HG03439 (cell line): ENCODE data around the gene ATP6V0A4.

Source experiments
- ATAC-seq: cut with Tn5 transposase; IDR thresholded peaks from one replicate; pipeline ENCODE4 v1.9.1; 2021; ENCODE audit warnings: mild to moderate bottlenecking, moderate library complexity; ENCODE audit not compliant: unreplicated experiment

The ATP6V0A4 gene

DNA sequence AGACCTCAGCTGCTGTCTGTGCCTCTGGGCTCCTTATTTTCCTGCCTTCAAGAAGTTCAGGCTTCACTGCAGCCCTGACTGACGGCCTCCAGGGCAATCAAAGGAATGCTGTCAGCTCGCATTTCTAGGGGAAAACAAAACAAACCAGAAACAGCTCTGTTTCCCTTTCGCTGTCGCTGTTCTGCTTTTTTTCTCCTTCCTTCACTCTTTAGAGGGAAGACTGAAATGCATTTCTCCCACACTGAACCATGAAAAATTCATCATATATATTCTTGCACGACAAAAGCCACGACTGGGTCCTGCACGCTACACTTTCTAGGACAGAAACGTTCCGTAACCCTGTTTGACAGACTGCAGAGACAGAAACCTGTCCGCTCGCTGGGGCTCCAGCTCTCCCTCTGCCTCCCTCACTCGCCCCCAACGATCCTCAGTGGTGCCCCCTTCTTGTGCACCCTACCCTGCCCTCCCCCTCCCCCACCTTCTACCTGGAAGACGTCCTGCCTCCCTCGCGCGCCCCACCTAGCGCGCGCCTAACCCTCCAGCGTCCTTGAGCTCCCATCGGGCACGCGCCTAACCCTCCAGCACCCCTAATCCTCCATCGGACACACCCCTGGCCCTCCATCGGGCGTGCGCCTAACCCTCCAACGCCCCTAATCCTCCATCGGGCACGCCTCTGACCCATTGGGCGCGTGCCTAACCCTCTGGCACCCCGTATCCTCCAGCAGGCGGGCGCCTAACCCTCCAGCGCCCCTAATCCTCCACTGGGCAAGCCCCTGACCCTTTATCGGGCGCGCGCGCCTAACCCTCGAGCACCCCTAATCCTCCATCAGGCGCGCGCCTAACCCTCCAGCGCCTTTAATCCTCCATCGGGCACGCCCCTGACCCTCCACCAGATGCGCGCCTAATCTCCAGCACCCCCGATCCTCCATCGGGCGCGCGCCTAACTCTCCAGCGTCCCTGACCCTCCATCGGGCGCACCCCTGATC lies 134.0 kb downstream of the ATP6V0A4 start:
- ATAC-seq = no peak

DNA sequence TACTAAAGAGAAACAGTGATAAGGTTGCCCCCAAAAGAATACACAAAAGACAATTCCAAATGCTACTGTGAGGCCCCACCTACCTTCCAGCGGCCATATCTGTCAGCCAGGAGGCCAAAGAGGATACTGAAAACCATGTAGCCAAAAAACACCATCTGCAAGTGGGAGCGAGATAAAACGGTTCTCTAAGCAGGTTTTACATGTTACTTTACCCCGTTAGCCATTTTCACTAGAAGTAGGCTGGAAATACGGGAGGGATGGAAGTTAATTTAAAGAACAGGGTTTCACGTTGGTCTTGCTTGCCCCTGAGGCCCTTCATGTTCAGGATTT lies 135.0 kb downstream of the ATP6V0A4 start:
- no peak for ATAC-seq

DNA sequence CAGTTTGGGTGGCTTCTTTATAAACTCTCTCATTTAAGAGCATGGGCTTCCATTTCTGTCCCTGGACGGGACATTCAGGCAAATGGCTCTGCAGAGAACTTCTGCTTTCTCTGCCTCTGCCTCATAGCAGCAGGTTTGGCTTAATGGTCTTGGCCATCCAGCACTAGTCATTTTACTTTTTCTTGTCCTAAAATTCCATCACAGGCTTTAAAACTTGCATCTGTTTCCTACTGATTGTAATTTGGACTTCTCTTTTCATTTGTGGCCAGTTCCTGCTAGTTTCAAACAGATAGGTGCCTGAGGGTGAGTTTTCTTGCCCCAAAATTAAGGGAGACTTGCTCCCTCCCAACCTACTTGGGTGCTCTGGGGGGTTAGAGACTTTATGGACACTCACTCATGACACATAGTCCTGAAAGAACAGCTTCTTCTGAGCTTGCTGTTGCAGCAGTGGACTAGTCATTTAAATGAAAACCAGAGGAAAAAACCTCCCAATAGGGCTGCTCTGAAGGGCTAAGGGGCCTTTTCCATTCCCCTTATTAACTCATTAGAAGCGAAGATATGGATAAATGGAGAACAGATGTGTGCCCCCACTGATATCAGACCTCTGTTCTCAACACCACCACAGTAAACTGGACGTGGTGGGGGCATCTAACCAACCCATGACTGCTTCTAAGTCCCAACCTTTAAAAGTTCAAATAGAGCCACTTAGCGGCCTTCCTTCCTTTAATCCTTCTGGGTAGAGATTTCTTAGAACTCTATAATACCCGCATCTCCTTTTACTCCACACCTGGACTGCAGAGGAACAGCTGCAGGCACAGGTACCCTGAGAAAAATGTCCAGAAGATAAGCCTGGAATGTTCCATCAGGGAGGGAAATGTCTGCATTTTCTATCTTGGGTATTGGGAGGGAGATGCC lies 135.7 kb downstream of the ATP6V0A4 start:
- no peak for ATAC-seq

DNA sequence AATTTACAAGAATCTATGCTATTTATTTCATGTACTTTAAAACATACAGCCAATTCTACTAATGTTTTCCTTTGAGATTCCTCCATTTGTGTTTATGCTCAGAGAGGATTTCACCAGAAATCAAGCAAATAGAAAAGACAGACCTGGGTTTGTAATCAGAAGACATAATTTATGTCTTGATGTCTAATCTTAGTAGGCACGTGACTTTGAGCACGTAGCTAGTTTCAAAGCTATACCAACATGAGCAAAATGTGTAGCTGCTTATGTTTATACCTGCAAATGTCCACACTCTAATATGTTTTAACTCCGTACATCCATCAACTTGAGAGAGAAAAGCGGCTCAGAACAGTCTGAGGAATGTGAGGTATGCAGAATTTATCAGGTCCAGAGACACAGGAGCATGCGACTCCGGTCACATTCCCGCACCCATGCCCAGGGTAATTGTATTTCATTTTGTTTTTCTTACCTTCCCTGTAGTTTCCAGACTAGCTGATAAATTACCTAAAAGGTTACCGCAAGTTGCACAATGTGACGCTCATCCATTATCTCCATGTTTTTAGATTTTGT lies 136.8 kb downstream of the ATP6V0A4 start:
- no peak for ATAC-seq

DNA sequence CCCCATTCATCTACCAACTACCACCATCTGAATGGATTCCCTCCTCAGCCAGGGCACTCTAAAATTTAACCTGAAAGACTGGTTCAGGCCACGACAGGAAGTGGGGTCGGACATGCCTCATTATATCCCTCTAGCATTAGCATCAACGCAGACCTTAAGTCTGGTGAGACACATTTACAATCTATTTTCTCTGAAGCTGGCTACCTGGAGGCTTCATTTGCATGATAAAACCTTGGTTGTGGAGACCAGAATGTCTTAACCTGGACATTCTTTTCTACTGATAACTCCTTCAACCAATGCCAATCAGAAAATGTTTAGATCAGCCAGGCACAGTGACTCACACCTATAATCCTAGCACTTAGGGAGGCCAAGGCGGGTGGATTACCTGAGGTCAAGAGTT lies 139.1 kb downstream of the ATP6V0A4 start:
- ATAC-seq = no peak

DNA sequence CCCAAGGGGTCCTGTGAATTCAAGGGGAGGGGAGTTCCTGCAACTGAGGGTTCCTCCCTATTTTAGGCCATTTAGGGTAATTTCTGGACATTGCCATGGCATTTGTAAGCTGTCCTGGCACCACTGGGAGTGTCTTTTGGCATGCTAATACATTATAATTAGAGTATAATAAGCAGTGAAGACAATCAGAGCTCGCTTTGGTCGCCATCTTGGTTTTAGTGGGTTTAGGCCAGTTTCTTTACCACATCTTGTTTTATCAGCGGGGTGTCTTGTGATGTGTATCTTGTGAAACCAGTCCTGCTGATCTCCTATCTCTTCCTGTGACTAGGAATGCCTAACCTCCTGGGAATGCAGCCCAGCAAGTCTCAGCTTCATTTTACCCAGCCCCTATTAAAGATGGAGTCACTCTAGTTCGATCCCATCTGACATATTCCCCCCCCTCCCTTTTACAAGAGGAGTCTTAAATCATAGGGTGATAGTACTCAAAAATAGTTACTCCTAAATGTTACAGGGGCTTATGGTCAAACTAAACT lies 140.1 kb downstream of the ATP6V0A4 start:
- ATAC-seq = no peak

DNA sequence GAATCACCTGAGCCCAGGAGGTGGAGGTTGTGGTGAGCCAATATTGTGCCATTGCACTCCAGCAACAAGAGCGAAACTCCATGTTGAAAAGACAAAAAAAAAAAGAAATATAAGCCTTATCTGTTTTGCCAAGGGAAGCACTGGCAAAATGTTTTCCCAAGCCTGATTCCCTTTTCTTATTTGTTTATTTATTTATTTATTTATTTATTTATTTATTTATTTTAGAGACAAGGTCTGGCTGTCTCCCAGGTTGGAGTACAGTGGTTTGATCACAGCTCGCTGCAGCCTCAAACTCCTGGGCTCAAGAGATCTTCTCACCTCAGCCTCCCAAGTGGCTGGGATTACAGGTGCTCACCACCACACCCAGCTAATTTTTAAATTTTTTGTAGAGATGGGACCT lies 141.0 kb downstream of the ATP6V0A4 start:
- no peak for ATAC-seq
